Fibroblast of mammary gland (primary cell): Measurements from ENCODE around the gene GPR18.
"Not testable (repeated sequence)": the region's sequence is repeated elsewhere in the genome, so short reads cannot be mapped to it uniquely, and the experiment has no call there.

Experiments used
- DNase-seq: peaks from one replicate; pipeline ENCODE4 v3.0.0-alpha.2; 2010; ENCODE audit warnings: low read depth
- H3K4me3 ChIP-seq: 2 replicates; pipeline ENCODE4 v1.5.1; 2011; ENCODE audit warnings: low read depth, mild to moderate bottlenecking, low read length, moderate library complexity; ENCODE audit not compliant: control insufficient read depth
- TF ChIP-seq, protein P1 (sequence below): conservative IDR thresholded peaks from 2 replicates; pipeline ENCODE4 v1.5.1; 2011; ENCODE audit warnings: low read depth, low read length, inconsistent platforms; ENCODE audit not compliant: control insufficient read depth, insufficient read depth

Gene GPR18

DNA sequence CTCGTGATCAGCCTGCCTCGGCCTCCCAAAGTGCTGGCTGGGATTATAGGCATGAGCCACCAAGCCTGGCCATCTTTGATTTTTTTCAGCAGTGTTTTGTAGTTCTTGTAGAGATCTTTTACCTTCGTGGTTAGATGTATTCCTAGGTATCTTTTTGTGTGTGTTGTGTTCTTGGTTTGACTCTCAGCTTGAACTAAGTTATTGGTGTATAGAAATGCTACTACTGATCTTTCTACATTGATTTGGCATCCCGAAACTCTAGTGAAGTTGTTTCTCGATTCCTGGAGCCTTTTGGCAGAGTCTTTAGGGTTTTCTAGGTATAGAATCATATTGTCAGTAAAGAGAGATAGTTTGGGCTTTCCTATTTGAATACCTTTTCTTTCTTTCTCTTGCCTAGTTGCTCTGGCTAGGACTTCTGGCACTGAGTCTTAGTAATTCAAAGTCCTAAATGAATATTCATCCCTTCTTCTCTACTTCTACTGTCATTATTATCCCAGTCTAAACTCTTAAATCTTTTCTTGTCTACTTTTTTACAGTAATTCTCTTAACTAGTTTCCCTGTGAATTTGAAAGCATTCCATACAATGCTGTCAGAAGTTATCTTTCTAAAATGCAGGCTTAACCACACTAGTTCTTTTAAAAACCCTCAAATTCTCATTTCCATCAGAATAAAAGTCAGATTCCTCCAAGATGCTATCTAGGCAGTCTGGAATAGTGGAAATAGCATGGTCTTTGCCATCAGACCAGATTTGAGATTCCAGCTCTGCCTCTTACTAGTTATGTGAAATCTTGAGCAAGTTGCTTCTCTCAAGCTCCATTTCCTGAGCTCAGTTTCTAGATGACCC, 7.0 kb downstream of the GPR18 start:
- TF ChIP-seq, protein P1, sequence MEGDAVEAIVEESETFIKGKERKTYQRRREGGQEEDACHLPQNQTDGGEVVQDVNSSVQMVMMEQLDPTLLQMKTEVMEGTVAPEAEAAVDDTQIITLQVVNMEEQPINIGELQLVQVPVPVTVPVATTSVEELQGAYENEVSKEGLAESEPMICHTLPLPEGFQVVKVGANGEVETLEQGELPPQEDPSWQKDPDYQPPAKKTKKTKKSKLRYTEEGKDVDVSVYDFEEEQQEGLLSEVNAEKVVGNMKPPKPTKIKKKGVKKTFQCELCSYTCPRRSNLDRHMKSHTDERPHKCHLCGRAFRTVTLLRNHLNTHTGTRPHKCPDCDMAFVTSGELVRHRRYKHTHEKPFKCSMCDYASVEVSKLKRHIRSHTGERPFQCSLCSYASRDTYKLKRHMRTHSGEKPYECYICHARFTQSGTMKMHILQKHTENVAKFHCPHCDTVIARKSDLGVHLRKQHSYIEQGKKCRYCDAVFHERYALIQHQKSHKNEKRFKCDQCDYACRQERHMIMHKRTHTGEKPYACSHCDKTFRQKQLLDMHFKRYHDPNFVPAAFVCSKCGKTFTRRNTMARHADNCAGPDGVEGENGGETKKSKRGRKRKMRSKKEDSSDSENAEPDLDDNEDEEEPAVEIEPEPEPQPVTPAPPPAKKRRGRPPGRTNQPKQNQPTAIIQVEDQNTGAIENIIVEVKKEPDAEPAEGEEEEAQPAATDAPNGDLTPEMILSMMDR = no peak
- DNase-seq = no peak
- H3K4me3 ChIP-seq = no peak overlapping the region

DNA sequence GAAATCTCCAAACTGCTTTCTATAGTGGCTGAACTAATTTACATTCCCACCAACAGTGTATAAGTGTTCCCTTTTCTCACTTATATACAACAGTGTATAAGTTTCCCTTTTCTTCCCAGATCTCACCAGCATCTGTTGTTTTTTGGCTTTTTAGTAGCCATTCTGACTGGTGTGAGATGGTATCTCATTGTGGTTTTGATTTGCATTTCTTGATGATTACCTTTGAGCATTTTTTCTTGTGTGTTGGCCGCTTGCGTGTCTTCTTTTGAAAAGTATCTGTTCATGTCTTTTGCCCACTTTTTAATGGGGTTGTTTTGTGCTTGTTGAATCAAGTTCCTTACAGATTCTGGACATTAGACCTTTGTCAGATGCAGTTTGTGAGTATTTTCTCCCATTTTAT, 8.6 kb downstream of the GPR18 start:
- not testable (repeated sequence) for H3K4me3 ChIP-seq, DNase-seq

DNA sequence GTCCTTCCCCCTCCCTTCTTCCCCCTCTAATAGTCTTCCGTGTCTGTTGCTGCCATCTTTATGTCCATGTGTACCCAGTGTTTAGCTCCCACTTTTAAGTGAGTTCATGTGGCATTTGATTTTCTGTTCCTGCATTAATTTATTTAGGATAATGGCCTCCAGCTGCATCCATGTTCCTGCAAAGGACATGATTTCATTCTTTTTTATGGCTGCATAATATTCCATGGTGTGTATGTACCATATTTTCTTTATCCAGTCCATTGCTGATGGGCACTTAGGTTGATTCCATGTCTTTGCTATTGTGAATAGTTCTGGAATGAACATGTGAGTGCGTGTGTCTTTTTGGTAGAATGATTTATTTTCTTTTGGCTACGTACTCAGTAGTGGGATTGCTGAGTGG, 9.0 kb downstream of the GPR18 start:
- DNase-seq, H3K4me3 ChIP-seq: not testable (repeated sequence)

DNA sequence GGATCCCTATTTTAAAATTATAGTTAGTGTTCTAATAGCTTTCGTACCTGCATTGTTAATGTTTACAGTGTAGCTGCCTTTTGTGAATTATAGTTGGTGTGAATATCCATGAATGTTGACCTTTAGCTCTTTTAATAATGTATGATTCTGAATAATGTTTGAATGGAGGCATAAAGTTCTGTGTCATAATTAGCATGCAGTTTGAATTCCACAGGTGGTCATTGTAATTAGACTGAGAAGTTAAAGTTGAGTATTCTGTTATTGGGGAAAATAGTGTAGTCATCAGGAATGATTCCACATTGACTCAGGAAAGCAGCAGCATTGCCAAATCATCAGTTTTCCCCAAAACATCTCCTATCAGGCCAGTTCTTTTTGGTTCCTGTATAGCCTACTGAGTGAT, 12.1 kb downstream of the GPR18 start:
- H3K4me3 ChIP-seq = no peak overlapping the region
- TF ChIP-seq, protein P1 = no peak
- DNase-seq = no peak

DNA sequence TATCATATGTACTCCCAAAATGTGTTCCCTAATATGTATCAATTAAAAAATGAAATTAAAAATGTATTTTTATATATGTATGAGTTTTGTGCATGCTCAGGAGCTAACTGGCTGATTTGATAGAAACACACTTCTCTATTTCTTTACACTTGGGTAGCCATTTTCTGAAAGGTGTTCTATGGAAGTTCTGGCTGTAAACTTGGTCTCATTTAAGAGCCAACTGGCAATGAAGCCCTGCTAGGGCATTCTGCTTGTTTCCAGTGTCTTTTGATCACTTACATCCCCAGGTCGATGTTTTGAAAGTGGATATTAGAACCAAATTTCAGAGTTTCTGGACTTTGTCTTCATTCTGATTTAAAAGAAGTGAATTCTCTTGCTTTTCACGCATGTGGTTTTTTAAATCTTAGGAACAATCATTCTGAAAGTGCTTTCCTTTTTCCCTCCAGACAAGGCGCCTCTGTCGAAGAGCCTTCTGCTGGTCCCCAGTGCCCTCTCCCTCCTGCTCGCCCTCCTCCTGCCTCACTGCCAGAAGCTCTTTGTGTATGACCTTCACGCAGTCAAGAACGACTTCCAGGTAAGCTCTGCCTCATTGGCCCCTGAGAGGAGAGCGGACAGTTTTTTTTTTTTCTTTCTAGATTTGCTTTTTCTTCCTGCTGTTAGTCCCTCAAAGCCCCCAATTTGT, 20.1 kb downstream of the GPR18 start:
- TF ChIP-seq, protein P1 = no peak
- H3K4me3 ChIP-seq = no peak overlapping the region
- DNase-seq = no peak

DNA sequence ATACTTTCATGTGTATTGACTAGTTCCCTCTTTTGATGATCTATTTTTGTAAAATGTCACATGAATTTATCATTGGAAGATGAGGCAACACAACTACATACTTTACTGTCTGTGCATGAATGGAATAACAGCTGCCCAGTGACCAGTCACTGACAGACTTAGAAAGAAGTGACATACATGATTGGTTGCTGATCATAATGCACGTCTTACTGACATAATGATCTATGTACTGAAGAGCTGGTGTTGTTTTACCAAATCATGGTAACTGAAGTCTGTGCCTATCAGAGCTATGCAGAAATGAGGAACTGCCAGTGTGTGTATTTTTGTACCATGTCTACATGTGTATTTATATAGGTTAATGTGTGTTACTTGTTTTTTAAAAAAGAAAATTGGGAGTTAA, 26.5 kb downstream of the GPR18 start:
- TF ChIP-seq, protein P1 = no peak
- no peak for DNase-seq
- no peak overlapping the region for H3K4me3 ChIP-seq

DNA sequence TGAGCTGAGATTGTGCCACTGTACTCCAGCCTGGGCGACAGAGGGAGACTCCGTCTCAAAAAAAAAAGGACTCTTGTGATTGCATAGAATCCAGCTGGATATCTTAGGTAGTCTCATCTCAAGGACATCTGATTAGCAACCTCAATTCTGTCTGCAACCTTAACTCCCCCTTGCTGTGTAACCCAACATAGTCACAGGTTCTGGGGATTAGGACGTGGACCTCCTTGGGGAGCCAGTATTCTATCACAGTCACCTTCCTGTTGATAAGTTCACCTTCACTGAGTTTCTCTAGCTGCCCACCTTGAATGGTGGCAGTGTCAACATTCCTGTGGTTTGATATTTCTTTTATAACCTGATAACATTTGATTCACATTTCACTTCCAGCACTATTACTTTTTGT, 27.2 kb downstream of the GPR18 start:
- TF ChIP-seq, protein P1 = no peak
- no peak for DNase-seq
- no peak overlapping the region for H3K4me3 ChIP-seq

DNA sequence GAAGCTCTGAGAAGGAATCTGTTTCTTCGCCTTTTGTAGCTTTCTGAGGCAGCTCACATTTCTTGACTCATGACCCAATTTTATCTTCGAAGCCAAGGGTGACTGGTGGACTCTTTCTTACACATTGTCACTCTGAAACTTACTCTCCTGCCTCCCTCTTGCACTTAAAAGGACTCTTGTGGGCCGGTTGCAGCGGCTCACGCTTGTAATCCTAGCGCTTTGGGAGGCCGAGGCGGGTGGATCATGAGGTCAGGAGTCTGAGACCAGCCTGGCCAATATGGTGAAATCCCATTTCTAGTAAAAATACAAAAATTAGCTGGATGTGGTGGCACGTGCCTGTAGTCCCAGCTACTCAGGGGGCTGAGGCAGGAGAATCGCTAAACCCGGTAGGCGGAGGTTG, 27.6 kb downstream of the GPR18 start:
- H3K4me3 ChIP-seq, DNase-seq: not testable (repeated sequence)
